ENCODE data around the gene PRDM8.
"Not testable (repeated sequence)": the region's sequence is repeated elsewhere in the genome, so short reads cannot be mapped to it uniquely, and the experiment has no call there.

The PRDM8 gene

DNA sequence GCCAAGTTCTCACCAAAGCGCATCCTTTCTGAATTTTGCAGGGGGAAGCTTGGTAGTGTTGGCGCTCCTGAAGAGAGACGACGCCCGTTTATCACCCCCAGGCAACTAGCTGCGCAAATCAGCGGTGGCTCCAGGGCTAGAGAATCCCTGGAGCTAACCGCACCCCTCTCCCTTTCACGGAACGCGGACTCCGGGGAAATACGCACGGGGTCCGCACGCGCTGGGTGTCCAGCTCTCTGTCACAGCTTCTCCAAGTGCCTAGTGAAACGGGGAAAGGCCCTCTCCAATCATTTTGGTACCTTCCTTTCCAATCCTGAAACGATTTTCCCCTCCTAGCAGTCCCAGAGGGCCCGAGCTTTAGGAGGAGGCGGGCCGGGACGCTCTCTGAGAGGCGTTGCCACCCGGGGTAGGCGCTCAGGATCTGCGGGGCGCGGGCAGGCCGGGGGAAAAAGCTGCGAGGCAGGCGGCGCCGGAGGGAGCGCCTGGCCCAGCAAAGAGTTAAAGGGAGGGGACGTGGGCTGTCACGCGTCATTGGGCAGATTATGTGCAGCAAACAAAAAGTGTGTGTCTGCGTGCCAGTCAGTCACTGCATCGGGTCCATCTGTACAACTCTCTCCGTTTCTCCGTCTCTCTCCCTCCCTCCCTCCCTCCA is at the start of gene PRDM8:
TSS of gene PRDM8 (plus strand) at position 582 of the 652 bp plus-strand sequence. CDS start 2,578 bp downstream, outside the sequence.
- DNase-seq: peak; percentile 52

DNA sequence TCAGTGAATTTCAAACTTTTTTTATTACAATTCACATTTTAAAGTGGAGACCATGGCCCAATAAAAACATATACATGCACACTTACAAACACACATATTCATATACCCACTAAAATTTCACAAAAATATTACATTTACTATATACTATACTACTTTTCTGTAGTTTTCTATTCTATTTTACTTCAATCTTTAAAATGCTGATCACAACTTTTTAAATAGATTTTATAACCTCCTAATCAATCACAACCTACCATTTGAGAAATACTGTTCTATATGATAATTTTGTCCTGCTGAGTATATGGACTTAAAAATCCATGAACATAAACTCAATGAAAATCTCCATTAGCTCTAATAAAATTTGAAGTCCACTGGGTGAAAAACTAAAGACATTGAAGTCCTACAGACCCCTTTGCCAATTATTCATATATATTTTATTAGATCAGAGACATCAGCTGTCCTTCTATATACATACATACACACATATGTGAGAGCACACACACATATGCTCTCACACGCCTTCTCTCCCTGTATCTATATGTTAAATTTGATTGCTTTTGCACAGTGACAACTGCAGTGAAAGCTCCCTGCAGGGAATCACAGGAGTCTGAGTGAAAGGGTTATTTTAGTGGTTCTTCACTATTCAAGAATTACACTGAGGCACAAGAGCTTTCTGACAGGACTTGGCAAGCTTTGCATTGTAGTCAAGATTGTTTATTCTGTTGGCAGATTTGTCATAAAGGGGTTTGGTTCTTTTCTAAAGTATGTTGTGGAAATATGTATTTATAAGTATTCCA is 46.7 kb upstream of the PRDM8 start:
- no peak for DNase-seq

GRCh38 chr4:80151981-80152380 is 45.3 kb upstream of the PRDM8 start:
- DNase-seq: no peak

- DNase-seq: peak; percentile 44
Observed at GRCh38 chr4:80153874-80154544, 43.3 kb upstream of the PRDM8 start.

DNA sequence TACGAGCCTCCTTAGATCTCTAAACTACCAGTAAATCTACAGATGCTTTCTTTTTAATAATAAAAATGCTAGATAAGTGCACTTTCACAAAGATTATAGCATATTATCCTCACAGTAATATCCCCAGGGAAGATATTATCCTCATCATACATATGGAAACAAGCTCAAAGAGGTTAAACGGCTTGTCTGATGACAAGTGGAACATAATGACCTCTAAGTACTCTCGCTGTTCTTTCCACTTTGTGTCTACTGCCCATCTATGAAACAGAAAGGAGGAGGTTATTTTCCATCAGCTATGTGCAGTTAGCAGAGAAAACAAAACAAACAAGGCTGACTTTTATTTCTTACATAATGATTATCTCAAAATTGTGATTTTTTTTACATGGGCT is 42.8 kb upstream of the PRDM8 start:
- no peak for DNase-seq

DNA sequence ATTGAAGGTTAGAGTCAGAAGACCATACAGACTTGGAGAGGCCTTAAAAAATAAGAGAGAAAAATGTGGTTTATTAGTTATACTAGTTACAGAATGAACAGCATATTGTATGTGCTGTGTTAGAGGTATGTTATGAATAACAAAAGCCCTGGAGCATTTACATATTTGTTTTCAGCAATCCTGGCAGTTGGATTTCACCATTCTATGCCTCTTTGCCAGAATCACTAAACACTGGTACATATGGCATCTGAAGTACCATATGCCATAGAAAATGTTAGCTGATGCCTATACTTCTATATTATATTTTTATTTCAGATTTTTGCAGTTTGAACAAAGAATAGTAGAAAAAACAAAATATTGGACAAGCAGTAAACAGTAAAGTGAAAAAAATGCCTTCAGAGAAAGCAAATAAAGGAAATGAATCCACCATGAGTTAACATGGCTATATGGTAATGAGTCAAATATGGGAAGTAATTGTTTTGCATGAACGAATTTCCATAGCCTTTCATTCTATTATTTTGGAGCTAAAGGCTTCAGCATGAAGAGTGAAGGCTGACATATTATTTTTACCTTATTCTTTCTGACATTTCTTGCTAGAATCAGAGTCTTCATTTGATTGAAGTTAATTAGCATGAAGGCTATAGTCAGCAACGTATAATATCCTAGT is 41.9 kb upstream of the PRDM8 start:
- no peak for DNase-seq

DNA sequence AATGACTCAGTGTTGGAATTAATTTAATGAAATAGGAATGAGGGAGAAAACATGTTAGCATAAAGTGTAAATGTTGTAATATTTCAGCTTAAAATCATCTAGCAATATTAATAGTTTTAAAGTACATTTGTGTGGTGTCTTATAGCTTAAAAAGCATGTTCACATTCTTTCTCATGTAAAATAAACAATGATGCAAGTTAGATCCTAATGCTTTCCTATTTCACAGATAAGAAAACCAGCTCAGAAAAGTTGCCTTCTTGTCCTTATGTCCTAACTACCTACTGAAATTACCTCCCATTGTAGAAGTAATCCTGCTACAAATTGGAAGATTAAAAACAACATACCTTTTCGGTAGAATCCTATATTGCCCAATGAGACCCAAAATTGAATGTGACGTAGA is 40.9 kb upstream of the PRDM8 start:
- no peak for DNase-seq

DNA sequence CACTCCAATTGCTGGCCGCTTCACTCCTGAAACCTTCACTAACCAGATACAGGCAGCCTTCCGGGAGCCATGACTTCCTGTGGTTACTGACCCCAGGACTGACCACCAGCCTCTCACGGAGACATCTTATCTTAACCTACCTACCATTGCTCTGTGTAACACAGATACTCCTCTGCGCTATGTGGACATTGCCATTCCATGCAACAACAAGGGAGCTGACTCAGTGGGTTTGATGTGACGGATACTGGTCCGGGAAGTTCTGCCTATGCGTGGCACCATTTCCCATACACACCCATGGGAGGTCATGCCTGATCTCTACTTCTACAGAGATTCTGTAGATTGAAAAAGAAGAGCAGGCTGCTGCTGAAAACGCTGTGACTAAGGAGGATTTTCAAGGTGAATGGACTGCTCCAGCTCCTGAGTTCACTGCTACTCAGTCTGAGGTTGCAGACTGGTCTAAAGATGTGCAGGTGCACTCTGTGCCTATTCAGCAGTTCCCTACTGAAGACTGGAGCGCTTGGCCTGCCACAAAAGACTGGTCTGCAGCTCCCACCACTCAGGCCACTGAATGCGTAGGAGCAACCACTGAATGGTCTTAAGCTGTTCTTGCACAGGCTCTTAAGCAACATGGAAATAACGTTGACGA is 35.8 kb upstream of the PRDM8 start:
- no peak for DNase-seq

GRCh38 chr4:80162418-80162817 is 34.9 kb upstream of the PRDM8 start:
- no peak for DNase-seq

GRCh38 chr4:80165855-80166254 is 31.4 kb upstream of the PRDM8 start:
- DNase-seq: no peak

- peak; percentile 77 for DNase-seq
Observed at GRCh38 chr4:80171251-80171650, 26.1 kb upstream of the PRDM8 start.

DNA sequence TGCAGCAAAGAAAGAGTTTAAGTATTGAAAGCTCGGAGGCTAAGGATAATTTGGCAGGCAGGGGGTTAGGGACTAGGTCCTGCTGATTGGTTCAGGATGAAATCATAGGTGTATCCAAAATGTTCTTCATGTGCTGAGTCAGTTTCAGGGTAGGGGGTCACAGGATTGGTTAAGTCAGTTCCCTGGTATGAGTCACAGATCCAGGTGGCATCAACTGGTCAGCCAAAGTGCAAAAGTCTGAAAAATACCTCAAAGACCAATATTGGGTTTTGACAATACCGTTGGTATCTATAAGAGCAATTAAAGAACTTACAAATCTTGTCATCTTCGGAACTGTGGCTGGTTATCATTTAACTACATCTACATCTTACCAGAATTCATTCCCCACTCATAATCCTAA is 25.6 kb upstream of the PRDM8 start:
- DNase-seq: no peak

DNA sequence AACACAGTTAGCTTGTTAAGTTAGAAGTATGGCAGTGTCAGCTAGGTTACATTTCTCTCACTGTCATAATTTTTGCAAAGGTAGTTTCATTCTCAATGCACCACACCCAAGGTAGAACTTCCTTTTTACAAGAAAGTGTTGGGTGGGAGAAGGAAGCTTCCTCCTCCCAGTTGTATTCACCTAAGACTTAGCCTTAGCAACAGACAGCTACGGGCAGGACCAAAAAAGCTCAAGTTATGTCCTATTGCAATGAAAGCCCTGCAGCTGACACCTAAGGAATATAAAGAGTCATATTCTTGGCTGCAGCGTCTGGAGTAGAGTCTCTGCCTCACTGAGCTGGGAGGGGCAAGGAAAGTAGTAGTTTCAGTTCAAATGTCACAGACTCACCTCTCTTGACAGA is 25.1 kb upstream of the PRDM8 start:
- no peak for DNase-seq

DNA sequence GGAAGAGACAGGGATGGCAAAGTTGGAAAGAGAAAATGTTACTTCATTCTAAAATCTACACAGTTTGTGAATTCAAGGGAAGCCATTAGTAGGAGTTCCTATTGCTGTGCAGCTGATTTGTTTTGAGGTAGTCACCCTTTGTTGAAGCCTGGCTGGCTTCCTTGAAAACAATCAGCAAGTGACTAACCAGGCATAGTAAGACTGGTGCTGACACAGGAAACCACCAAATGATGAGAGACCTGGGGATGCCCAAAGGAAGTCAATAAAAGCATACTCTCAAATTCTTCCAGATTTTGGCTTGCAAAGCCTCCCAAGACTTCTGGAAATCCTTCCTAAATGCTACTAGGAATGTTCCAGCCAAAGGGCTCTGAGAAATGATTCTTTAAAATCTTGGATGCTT is 23.9 kb upstream of the PRDM8 start:
- DNase-seq: peak; percentile 88

- DNase-seq: peak; percentile 83
Observed at GRCh38 chr4:80173841-80174240, 23.5 kb upstream of the PRDM8 start.

DNA sequence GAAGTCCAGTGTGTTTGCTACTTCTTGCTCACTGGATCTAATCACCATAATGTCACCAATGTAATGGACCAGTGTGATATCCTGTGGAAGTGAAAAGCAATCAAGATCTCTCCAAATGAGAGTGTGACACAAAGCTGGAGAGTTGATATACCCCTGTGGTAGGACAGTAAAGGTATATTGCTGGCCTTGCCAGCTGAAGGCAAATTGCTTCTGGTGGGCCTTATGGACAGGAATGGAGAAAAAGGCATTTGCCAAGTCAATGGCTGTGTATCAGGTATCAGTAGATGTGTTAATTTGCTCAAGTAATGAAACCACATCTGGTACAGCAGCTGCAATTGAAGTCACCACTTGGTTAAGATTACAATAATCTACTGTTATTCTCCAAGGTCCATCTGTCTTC is 19.5 kb upstream of the PRDM8 start:
- DNase-seq: not testable (repeated sequence)

DNA sequence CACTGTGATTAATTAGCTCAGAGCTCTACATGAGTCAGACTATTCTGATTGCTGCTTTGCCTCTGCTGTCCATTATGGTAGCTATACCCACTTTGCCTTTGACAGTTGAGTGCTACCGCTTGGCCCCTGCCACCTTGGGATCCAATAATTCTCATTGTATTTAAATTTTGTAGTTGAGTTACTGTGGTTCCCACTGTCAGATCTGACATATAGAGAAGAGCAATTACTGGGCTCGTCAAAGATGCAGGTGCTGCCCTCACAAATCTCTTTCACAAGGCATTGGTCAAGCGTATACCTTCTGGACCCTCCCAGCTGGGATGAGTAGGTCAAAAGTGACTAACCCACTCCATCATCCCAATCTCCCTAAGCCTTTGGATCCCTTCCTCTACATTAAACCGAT is 18.3 kb upstream of the PRDM8 start:
- DNase-seq: no peak

GRCh38 chr4:80179637-80180161 is 17.6 kb upstream of the PRDM8 start:
- no peak for DNase-seq

DNA sequence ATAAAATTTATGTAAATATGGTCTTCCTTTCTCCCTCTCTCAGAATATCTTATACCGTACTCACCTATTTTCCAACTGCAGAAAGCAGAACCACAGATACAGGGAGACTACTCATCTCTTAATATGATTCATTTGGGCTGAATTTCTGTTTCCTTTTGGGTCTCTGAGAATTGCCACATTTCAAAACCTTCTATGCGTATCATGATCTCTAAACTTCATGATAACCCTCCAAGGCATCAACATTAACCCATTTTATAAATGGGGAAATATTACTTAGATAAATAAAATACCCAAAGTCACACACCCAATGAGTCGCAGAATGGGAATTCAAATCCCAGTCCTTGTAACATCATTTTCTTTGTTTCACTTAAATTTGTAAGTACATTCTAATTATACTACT is 16.6 kb upstream of the PRDM8 start:
- peak; percentile 34 for DNase-seq

- no peak for DNase-seq
Observed at GRCh38 chr4:80182237-80182866, 15.0 kb upstream of the PRDM8 start.

DNA sequence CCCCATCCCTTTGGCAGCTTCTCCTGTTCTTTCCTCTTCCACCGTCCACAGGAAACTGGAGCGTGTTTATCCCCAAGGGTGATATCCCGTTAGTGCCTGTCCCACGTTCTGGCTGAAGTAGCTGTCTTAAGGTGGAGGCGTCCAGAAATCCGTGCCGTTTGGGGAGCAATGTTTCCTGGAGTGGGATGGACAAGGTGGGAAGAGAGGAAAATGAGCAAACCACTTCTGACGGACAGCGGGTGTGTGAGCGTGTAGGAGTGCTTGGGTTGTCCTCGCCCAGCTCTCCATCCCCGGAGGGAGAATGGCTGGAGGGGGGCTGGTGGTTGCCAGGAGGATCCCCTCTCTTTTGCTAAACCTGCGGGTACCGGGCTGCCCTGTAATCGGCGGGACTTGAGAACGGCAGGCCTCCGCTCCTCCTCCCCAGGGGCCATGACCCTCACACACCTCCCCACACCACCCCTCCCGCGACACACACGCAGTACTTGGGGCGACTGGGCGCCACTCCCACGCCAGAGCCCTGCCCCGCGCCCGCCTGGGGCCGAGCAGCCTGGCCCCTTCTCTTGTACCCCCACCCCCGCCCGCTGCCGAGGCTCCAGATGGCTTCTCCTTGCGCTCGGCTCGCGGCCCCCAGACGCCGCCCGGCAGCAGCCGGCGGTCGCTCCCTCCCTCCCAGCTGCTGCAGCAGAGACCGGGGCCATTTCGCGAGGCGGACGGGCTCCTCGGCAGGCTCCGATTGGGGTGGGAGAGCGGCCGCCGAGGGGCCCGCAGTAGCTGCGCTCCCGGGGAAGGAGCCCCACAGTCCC is 13.9 kb upstream of the PRDM8 start:
- peak; percentile 45 for DNase-seq
